HG02943 (cell line): ENCODE data around the gene GAR1.
A peak's percentile ranks its signal among the peaks of the same experiment; 100 is the strongest.
"Not testable (repeated sequence)": the region's sequence is repeated elsewhere in the genome, so short reads cannot be mapped to it uniquely, and the experiment has no call there.

Source experiments
- ATAC-seq: cut with Tn5 transposase; IDR thresholded peaks from one replicate; pipeline ENCODE4 v1.9.1; 2021; ENCODE audit warnings: mild to moderate bottlenecking, low read depth, moderate library complexity; ENCODE audit not compliant: unreplicated experiment

The GAR1 gene

GRCh38 chr4:109815151-109816081, at the start of gene GAR1:
GAR1 (plus strand) TSS chr4:109815762; CDS start chr4:109816165, 403 bp downstream.
- peak; percentile 99 for ATAC-seq

GRCh38 chr4:109782092-109782491, 33.5 kb upstream of the GAR1 start:
- ATAC-seq, result not testable (repeated sequence)

- ATAC-seq, result no peak
These were observed 28.7 kb upstream of the GAR1 start for GRCh38 chr4:109786846-109787245.

GRCh38 chr4:109787807-109788206, 27.8 kb upstream of the GAR1 start:
- ATAC-seq, result no peak

- ATAC-seq, result no peak
These were observed 20.5 kb upstream of the GAR1 start for GRCh38 chr4:109795059-109795458.

GRCh38 chr4:109798866-109799265, 16.7 kb upstream of the GAR1 start:
- no peak for ATAC-seq

GRCh38 chr4:109801099-109801789, 14.3 kb upstream of the GAR1 start:
- ATAC-seq, result no peak

- ATAC-seq, result no peak
These were observed 13.7 kb upstream of the GAR1 start, which contains the start of gene CFI for GRCh38 chr4:109801895-109802319. CFI (minus strand) TSS chr4:109801999; CDS start chr4:109801971, 28 bp downstream.

- ATAC-seq, result peak; percentile 63
These were observed 11.5 kb upstream of the GAR1 start for GRCh38 chr4:109803924-109804571.

GRCh38 chr4:109809655-109810054, 5.9 kb upstream of the GAR1 start:
- ATAC-seq, result no peak

GRCh38 chr4:109810552-109811387, 4.8 kb upstream of the GAR1 start:
- no peak for ATAC-seq

- ATAC-seq, result no peak
These were observed 3.9 kb upstream of the GAR1 start for GRCh38 chr4:109811707-109812106.

GRCh38 chr4:109816082-109816442, 500 bp downstream of the GAR1 start:
- no peak for ATAC-seq

- no peak for ATAC-seq
These were observed 1.3 kb downstream of the GAR1 start for GRCh38 chr4:109816894-109817293.

- no peak for ATAC-seq
These were observed 2.7 kb downstream of the GAR1 start for GRCh38 chr4:109818268-109818667.

GRCh38 chr4:109820563-109820962, 5.0 kb downstream of the GAR1 start:
- ATAC-seq, result no peak

- ATAC-seq, result no peak
These were observed 5.6 kb downstream of the GAR1 start for GRCh38 chr4:109821185-109821584.

- no peak for ATAC-seq
These were observed 11.2 kb downstream of the GAR1 start for GRCh38 chr4:109826719-109827118.

- ATAC-seq, result no peak
These were observed 12.1 kb downstream of the GAR1 start, which contains the start of gene RRH for GRCh38 chr4:109827672-109828071. RRH (plus strand) TSS chr4:109827972; CDS start chr4:109828028, 56 bp downstream.

- ATAC-seq, result no peak
These were observed 18.2 kb downstream of the GAR1 start for GRCh38 chr4:109833756-109834155.
